Activated T-cell treated with anti-CD3 and anti-CD28 coated beads for 1 hour (primary cell): Measurements from ENCODE around the gene TMEM38B.
"Not testable (repeated sequence)": the region's sequence is repeated elsewhere in the genome, so short reads cannot be mapped to it uniquely, and the experiment has no call there.

ENCODE experiments used
- DNase-seq: peaks from one replicate; pipeline ENCODE4 v3.0.0-alpha.2; 2020; ENCODE audit warnings: low read depth

Gene TMEM38B

DNA sequence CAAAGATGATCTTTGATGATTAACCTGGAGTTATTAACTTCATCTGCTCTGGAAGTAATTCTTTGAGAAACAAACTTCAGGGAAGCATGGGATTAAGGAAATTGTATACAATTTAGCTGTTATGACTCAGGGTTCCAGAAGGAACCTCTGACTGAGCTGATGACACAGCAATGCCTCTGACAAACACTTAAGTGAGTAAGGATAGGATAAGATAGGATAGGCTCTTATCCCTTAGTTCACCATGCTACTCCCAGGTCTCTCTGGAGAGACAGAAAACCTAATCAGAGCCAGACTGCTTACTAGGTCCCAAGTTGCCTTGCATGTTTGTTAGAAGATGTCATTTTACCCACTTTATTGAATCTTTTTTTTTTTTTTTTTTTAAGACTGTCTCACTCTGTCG is 12.6 kb upstream of the TMEM38B start:
- DNase-seq: no peak

DNA sequence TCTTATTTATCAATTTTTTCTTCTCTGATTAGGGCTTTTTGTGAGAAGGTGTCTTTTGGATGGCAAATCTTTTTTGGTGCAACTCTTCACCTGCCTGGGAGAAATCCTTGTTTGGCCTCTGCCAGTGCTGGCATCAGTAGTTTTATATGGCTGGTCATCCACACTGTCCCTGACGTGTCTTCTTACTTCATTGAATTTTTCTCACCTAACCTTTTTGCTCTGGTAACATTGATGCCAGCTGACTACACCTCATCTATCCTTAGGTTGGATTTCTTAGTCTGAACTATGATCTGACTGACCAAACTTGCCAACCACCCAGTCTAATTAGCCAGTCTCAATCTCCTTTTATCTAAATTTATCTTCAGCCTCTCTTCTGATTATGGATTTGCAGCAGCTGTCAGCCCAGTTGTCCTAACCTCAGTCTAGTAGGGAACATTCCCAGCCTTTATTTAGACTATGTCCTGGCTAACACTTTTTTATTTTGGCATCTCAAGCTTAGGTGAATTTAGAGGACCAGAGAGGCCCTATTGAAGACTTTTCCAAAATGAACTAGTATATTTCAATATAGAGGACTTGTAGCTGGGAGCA is 10.6 kb upstream of the TMEM38B start:
- no peak for DNase-seq

DNA sequence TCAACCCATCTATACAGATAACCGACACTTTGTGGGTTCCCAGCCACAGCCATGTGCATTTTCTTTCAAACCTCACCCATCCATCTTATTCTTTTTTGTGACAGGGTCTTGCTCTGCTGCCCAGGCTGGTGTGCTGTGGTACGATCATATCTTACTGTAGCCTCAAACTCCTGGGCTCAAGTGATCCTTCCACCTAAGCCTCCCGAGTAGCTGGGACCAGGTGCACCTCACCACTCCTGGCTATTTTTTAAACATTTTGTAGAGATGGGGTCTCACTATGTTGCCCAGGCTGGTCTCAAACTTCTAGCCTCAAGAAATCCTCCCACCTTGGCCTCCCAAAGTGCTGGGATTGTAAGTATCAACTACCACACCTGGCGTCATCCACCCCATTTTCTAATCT is 7.4 kb upstream of the TMEM38B start:
- DNase-seq: no peak

DNA sequence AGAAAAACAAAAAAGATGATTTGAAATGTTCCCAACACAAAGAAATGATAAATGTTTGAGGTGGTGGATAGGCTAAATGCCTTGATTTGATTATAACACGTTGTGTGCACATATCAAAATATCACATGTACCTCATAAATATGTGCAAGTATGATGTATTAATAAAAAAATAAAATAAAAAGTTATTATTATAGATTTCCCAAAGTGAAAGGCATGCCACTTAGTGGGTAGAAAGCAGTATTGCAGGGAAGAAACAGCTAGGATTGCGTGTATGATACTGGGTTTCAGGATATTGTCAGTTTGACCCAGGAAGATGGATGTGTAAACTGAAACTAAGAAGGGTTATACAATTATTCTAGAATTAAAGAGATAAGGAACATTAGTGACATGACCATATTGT is 3.6 kb upstream of the TMEM38B start:
- no peak for DNase-seq

DNA sequence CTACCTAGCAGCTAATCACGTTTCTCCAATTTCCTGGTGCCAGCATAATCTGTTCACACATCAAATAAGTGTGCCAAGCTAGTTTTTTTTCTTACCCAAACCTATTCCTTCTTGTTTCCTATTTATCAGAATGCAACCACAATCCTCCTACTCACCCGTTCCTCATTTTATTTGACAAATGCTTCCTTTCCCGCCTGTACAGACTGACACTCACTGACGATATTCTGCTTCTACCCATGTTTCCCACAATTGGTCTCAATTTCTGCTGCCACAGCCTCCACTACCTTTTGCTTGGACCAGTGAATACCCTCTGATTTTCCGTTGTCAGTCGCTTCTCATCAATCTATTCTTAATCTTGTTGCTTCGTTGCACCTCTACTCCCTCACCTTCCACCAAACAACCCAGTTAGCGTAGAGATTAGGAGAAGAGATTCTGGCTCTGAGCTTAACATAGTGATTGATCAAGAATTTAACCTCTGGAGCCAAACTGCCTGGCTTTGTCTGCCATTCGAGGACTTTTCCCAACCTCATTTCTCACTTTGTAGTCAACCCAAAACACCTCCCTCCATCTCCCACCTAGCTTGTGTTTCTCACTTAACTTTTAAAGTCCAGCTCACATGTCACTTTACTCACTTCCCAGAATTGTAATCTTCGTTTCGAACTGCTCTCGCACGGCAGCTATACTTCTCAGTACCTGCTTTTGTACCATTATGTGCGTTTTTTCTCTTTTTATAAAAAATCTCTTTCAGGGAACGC is 729 bp upstream of the TMEM38B start:
- DNase-seq: no peak

DNA sequence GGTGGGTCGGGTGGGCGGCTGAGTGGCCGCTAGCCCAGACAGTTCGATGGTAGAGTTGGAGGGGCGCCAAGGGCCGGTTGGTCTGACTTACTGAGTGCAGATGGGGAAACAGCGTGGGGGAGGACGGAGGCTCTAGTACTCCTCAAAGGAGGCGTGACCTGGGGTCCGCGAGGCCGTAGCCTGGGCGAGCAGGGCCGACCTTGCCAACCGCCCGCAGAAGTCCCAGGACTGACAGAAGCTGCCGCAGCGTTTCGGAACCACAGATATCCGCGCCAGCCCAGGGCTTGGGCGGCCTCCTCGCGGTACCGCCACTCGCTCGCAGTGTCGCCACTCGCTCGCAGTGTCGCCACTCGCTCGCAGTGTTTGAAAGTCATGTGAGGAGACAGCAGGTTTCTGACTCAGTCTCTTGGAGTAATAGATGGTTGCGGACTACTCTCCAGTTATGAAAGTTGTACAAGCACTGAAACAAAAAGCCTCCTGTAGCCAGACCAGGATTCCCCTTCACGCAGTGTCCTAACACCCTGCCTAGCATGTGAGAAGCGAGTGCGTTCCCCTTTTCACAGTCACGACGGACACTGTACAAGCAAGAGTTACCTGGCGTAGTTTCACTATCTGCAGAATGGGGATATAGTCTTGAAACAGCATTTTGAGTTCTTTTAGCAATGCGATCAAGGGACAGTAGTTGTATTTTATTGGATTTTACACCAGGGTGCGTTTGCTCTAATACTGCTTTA is 674 bp downstream of the TMEM38B start:
- DNase-seq: peak; percentile 25

DNA sequence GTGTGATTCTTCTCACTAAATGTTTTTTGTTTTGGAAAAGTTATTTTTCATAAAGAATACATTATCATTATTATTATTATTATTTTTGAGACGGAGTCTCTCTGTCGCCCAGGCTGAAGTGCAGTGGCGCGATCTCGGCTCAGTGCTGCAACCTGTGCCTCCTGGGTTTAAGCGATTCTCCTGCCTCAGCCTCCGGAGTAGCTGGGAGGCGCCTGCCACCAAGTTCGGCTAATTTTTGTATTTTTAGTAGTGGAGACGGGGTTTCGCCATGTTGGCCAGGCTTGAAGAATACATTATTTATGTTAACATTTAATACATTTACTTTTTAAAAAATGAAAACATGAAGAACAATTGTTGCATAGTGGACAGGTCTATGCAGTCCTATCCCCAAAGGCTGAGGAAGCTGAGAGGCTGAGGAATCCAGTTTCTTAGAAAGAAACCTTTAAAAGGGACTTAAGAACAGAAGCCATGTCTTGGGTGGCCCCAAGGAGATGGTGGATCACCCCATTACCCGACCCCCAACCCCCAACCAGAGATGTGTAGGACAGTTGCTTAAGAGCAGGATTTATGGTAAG is 2.0 kb downstream of the TMEM38B start:
- no peak for DNase-seq

DNA sequence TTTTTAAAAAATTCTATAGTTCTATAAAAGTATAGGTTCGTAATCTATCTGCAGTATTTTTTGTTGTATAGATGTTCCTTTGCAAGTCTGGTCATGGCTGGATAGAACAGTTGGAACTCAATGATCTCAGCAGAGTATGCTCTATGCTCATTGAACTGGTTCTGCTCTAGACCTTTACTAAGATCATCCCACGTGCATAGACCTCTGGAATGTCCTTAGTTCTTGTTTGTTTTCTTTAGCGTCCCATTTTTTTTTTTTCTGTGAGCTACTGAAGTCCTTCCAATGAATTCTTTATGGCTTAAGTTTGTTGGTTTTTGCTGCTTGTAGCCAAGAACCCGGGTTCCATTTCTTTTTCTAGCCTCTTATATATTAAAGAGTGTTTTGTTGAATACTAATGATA is 3.5 kb downstream of the TMEM38B start:
- DNase-seq: no peak

DNA sequence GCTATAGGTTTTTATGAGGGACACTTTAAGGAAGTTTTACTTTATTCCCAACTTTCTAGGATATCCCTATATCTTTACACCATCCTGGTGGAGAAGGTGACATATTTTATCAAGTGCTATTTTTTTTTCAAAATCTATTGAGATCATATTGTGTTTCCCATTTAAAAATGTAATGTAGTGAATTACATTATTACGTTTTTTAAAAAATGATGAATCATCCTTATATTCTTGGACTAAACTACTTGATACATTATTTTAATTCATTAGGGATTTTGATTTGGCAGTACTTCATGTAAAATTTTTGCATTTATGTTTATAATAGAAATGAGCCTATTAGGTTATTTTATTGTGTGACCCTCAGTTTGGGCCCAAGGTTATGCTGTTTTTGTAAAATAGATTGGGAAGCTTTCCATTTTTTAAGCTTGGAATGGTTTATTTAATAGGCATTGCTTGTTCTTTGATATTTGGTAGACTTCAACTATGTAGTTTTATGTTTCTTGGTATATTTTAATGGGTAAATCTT is 4.1 kb downstream of the TMEM38B start:
- DNase-seq: no peak

DNA sequence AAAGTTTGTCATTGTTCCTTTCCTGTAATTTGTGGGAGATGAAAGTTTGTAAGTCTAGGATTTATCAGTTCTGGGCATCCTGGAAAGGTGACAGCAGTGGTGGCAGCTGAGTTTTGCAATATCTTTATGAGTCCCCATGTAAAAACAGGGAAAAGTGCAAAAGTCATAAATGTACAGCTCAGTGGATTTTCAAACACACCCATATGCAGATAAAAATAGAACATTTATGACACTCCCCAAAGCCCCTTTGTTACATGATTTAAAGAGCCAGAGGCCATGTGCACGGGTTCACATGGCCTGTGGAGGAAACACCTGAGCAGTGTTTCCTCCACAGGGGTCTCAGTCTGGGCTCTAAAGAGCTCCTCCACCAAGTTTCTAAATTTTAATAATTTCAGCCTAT is 6.3 kb downstream of the TMEM38B start:
- DNase-seq: no peak

DNA sequence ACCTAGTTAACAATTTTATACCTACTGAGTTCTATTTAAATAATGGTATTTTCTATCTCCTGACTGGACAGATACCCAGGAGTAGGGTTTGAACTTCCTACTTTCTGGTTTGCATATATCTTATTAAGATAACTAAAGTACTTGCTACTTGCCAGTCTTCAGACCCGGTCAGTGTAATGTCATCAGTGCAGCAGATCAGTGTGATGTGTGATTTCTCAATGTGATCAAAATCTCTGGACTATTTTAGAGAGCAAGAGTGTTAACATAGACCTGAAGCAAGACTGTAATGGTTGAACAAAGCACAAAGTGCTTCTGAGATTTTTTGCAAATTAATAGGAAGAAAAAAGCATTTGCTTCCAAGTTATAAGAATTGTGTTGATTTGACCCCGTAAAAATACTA is 6.8 kb downstream of the TMEM38B start:
- no peak for DNase-seq

DNA sequence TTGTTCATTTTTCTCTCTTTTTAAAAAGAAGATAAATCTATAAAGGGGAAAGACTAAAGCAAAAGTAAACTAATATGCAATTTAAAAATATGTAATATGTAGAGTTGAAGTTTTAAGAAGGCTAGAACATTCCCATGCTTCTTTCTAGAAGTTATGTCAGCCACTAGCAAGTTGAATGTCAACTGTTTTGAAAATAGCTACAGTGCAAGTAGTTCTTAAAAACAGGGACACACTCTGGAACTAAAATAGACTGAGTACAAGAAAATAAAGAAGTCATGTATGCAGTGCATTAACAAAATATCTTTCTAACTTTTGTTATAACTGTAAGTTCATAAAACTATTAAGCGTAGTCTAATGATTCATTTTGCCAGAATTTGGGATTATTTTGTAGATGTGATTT is 7.9 kb downstream of the TMEM38B start:
- DNase-seq: no peak

DNA sequence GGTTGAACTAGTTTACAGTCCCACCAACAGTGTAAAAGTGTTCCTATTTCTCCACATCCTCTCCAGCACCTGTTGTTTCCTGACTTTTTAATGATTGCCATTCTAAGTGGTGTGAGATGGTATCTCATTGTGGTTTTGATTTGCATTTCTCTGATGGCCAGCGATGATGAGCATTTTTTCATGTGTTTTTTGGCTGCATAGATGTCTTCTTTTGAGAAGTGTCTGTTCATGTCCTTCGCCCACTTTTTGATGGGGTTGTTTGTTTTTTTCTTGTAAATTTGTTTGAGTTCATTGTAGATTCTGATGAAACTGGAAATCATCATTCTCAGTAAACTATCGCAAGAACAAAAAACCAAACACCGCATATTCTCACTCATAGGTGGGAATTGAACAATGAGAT is 9.3 kb downstream of the TMEM38B start:
- DNase-seq: not testable (repeated sequence)

DNA sequence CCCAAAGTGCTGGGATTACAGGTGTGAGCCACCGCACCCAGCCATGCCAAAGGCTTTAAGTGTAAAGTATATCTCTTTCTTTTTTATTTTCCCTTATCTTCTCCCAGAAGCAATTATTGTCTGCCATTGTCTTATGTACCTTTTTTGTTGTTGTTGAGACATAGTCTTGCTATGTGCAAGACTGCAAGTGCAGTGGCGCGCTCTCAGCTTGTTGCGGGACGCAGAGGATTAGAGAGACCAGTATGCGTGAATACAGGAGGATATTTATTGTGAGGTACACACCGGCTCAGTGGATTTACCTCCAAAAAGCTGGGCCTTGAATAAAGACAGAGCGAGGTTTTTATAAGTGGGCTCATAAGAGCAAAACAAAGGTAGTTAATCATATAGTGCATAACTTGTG is 11.8 kb downstream of the TMEM38B start:
- DNase-seq: no peak

DNA sequence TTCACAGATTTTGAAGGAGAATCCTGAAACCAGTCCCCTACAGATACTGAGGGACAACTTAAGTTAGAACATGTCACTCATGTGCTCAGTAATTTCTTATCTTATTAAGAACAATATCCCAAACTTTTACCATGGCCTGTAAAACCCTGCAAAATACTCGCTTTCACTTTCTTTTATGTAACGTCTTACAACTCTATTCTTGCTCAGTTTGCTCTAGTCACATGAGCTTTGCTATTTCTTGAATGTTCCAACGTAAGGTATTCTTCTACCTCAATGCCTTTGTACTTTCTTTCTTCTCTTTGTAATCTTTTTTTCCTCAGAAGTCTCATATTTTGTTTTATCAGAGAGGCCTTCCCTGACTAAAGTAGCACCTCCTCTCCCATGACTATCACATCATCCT is 14.1 kb downstream of the TMEM38B start:
- DNase-seq: no peak

DNA sequence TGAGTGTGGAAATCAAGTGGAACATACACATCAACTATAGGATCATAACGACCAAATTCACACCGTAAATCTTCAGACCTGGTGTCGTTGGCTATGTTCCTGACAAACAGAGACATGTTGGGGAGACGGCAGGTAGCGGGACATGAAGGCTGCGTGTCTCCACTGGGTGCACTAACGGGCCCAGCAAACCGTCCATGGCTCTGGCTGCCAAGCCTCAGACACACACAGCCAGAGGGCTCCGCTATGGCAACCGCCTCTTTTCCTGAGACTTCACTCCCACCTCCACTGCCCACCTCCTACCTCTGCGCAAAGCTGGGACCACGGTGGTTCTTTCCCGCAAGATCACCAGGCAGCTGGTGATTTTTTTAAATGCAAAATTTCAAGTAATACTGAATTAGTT is 16.3 kb downstream of the TMEM38B start:
- no peak for DNase-seq

DNA sequence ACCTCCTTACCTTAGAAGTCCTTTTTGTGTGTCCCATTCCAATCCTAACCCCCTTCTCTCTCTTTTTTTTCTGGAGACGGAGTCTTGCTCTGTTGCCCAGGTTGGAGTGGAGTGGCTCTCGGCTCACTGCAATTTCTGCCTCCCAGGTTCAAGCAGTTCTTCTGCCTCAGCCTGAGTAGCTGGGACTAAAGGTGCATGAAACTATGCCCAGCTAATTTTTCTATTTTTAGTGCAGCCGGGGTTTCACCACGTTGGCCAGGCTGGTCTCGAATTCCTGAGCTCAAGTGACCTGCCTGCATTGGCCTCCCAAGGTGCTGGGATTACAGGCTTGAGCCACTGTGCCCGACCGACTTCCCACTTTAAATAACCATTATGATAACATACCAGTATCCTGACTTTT is 17.5 kb downstream of the TMEM38B start:
- no peak for DNase-seq

DNA sequence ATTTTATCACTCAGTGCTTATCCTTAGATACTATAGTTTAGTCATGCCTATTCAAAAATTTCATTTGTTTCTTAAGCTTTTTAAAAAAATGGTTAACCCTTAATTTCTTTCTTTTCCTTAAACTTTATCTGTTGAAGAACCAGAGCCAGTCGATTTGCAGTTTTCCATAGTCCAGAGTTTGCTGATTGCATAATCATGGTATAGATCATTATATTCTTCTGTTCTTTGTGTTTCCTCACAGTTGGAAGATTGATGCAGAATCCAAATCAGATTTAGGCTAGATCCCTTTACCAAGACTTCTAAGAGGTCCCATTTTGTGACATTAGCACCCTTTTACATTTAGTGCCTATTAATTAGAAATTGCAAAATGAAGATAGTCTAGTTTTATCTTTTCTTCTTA is 18.0 kb downstream of the TMEM38B start:
- DNase-seq: no peak

DNA sequence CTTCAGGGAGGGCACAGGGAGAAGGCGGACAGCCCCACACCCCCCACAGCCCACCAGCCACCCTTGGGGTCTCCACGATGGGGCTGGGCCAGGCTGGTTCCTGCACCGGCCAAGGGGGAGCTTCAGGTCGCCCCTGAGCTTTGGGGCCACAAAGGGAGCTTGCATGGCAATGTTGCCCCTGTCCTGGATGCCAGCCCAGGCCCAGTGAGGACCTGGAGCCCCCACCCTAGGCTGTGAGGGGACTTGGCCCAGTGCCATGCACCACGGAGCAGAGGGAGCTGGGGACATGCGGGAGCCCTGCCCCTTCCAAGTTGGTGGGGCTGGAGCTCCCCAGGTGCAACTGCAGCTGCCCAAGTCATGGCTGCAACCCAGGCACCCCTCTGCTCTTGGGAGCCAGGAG is 18.4 kb downstream of the TMEM38B start:
- DNase-seq: no peak

DNA sequence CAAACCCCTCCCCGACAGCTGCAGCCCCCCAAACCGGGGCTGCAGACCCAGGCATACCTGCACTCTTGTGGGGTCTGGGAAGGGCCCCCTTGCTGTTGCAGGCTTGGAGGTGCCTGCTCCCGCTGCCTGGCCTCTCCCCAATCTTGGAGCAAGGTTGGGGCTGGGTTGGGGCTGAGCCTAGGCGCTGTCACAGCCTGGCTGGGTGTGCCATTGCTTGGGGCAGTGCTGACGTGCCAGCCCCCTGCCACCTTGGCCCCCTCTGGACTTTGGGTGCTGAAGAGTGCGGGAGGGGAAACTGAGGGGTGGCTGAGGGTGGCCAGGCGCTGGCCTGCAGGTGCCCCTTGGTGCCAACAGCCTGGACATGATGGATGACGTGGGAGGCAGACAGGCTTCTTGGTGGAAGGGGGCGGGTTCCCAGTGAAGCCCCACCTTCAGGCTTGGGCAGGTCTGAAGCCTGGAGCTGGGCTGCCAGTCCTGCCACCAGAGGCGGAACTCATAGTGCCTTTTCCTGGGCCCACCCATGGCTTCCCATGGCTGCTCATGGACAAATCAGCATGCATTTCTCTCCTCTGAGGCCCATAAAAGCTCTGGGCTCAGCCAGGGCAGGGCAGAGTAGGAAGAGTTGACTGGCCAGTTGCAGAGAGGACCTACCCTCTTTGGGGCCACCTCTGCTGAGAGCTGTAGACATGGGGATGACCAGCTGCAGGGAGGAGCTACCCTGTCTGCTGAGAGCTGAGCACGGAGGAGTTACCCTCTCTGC is 19.1 kb downstream of the TMEM38B start:
- DNase-seq: no peak

DNA sequence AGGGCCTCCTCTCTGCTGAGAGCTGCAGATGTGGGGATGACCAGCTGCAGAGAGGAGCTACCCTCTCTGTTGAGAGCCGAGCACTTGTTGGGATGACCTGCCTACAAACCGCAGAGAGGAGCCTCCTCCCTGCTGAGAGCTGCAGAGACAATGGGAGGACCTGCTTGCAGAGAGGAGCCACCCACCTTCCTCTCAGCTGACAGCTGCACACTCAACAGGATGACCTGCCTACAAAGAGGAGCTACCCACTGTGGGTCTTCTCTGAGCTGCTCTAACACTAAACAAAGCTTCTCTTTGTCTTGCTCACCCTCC is 19.6 kb downstream of the TMEM38B start:
- DNase-seq: no peak

DNA sequence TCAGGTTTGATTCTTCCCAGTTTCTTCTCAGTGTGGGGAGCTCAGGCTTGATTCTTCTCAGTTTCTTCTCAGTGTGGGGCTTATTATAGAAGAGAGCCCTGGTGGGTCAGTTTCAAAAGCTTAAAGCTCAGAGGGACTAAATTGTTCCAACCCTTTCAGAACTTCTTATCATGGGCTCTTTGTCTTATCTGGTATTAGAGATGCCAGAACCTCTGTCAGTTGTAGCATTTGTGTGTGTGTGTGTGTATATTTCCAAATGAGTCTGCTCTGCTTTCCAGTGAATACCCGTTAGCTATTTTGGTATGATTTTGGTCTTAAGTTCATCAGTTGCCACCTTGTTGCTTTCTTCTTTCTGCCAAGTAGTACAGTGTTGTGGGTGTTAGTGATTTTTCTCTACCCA is 21.8 kb downstream of the TMEM38B start:
- DNase-seq: no peak
